ENCODE results near the gene NTM. TPM values are rescaled to one million over a fixed set of nuclear protein-coding genes. Genes with fewer than 3 reads are reported as not detected.

NTM gene
- total and polyA plus RNA-seq, 2 experiments from 2014 or later = 2.2 to 4.9 TPM

DNA sequence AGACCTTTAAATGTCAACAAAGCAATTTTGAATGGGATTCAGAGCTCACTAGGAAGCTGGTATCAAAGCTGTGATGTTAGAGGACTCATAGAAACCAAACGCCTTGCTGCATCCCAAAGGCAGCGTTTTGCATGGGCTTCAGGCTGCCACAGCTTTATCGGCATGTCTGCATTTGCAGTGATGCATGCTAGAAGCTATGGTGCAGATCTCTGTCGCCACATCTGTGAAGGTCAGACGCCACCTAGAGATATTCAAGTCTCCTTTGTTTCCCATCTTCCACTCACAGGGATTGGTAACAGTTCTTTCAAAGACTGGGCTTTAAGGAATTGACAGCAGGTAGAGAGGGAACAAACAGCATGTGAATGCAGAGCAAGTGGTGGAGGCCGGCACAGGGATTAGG is 47.8 kb downstream of the NTM start:
- WGBS (ENCODE audit: low lambda C conversion rate, missing lambda C conversion rate) = 77% methylated on average over 6 of the region's 6 CpGs
- no peak for TF ChIP-seq EZH2 (IDR thresholded peaks at IDR 0.05; ENCODE audit: borderline replicate concordance)
- TF ChIP-seq, protein P1, sequence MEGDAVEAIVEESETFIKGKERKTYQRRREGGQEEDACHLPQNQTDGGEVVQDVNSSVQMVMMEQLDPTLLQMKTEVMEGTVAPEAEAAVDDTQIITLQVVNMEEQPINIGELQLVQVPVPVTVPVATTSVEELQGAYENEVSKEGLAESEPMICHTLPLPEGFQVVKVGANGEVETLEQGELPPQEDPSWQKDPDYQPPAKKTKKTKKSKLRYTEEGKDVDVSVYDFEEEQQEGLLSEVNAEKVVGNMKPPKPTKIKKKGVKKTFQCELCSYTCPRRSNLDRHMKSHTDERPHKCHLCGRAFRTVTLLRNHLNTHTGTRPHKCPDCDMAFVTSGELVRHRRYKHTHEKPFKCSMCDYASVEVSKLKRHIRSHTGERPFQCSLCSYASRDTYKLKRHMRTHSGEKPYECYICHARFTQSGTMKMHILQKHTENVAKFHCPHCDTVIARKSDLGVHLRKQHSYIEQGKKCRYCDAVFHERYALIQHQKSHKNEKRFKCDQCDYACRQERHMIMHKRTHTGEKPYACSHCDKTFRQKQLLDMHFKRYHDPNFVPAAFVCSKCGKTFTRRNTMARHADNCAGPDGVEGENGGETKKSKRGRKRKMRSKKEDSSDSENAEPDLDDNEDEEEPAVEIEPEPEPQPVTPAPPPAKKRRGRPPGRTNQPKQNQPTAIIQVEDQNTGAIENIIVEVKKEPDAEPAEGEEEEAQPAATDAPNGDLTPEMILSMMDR (IDR thresholded peaks at IDR 0.05; ENCODE audit: poor library complexity) = no peak
- no peak for TF ChIP-seq EZH2phosphoT487 (IDR thresholded peaks at IDR 0.05; ENCODE audit: low read depth, severe bottlenecking, unreplicated experiment)
- DNase-seq (ENCODE audit: low spot score) = no peak
- Histone ChIP-seq H3K4me2 (no peak overlapping the region), H3K9me2 (replicated peaks; ENCODE audit: insufficient read depth) (no peaks in the 10 kb centered on the region), H3K4me3 (no peak overlapping the region), H4K20me1 (ENCODE audit: insufficient read depth, poor library complexity, severe bottlenecking) (no peaks in the 10 kb centered on the region), H3K79me2 (no peaks in the 10 kb centered on the region), H3K27me3 (no peaks in the 10 kb centered on the region), H2AFZ (no peak overlapping the region), H3K27ac (no peak overlapping the region), H3K4me1 (ENCODE audit: insufficient read depth) (no peaks in the 10 kb centered on the region), H3K9me3 (ENCODE audit: low read depth) (no peaks in the 10 kb centered on the region), H3K36me3 (replicated peaks; ENCODE audit: insufficient read depth, low read depth) (no peaks in the 10 kb centered on the region)

DNA sequence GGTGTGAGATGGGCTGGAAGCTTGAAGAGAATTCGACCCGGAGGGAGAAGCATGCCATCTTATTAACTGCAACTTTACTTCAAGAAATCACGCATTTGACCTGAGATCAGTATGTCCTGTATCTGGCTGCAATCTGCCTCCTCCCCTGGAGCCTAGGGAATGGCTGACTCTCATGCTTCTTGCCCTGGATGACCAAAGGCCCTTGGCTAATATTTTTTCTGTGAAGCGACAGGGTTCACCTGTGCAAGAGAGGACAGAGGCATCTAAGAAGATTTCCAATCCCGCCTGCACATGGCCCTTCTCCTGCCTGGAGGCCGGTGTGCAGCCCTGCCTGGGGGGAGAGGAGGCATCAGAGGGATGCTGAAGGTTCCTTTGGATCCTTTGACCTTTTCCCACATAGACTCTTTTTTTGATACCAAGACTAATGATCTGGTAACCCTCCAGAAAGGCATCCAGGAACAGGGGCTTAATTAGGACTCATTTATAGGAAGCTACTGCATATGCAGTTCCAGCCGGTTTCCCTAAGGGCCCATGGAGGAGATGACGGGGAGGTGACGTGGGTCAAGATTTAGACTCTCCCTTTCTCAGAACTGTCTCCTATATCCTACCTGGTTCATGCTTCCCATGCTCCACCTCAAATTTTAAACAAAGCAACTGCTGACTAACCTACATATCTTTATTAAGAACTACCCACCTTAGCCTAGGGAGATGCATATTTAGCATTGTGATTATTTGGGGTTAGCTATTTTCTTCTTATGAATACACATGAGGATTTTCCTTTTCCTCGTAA is 50.8 kb downstream of the NTM start:
- no peaks in the 10 kb centered on the region for H3K36me3 ChIP-seq (replicated peaks; ENCODE audit: insufficient read depth, low read depth)
- H3K79me2 ChIP-seq = no peaks in the 10 kb centered on the region
- H3K4me2 ChIP-seq = no peak overlapping the region
- H3K4me1 ChIP-seq (ENCODE audit: insufficient read depth) = no peaks in the 10 kb centered on the region
- no peaks in the 10 kb centered on the region for H3K27me3 ChIP-seq
- TF ChIP-seq, protein P1 (IDR thresholded peaks at IDR 0.05; ENCODE audit: poor library complexity) = no peak
- no peak for TF ChIP-seq EZH2phosphoT487 (IDR thresholded peaks at IDR 0.05; ENCODE audit: low read depth, severe bottlenecking, unreplicated experiment)
- H4K20me1 ChIP-seq (ENCODE audit: insufficient read depth, poor library complexity, severe bottlenecking) = no peaks in the 10 kb centered on the region
- no peak overlapping the region for H2AFZ ChIP-seq
- H3K9me3 ChIP-seq (ENCODE audit: low read depth) = no peaks in the 10 kb centered on the region
- no peak overlapping the region for H3K4me3 ChIP-seq
- H3K9me2 ChIP-seq (replicated peaks; ENCODE audit: insufficient read depth) = no peaks in the 10 kb centered on the region
- DNase-seq (ENCODE audit: low spot score) = no peak
- 91% methylated on average over 10 of the region's 10 CpGs for WGBS (ENCODE audit: low lambda C conversion rate, missing lambda C conversion rate)
- no peak overlapping the region for H3K27ac ChIP-seq

DNA sequence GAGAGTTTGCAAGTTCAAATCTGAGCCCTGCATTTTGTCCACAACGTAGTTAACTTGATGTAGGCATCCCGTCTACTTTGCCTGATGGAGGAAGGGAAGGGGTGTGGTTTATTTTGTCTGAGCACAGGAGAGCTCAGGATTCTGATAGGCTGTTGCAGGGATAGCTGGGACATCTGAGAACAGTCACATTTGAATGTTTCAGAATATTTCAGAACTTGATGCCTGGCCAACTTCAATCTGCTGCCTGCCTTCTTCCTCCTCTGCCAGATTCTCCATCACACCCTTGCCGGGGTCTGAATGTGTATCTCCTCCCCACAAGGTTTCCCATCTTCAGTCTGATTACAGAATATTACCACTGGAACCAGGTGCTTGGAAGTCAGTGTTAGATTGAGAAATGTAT is 51.6 kb downstream of the NTM start:
- H3K4me2 ChIP-seq = no peak overlapping the region
- H3K36me3 ChIP-seq (replicated peaks; ENCODE audit: insufficient read depth, low read depth) = no peaks in the 10 kb centered on the region
- H2AFZ ChIP-seq = no peak overlapping the region
- H3K79me2 ChIP-seq = no peaks in the 10 kb centered on the region
- H4K20me1 ChIP-seq (ENCODE audit: insufficient read depth, poor library complexity, severe bottlenecking) = no peaks in the 10 kb centered on the region
- DNase-seq (ENCODE audit: low spot score) = no peak
- no peaks in the 10 kb centered on the region for H3K9me3 ChIP-seq (ENCODE audit: low read depth)
- TF ChIP-seq EZH2phosphoT487 (IDR thresholded peaks at IDR 0.05; ENCODE audit: low read depth, severe bottlenecking, unreplicated experiment) (no peak), EZH2 (IDR thresholded peaks at IDR 0.05; ENCODE audit: borderline replicate concordance) (no peak)
- TF ChIP-seq, protein P1 (IDR thresholded peaks at IDR 0.05; ENCODE audit: poor library complexity) = no peak
- H3K27ac ChIP-seq = no peak overlapping the region
- no peak overlapping the region for H3K4me3 ChIP-seq
- no peaks in the 10 kb centered on the region for H3K4me1 ChIP-seq (ENCODE audit: insufficient read depth)
- WGBS (ENCODE audit: low lambda C conversion rate, missing lambda C conversion rate) = 85% methylated on average over 3 of the region's 3 CpGs
- H3K9me2 ChIP-seq (replicated peaks; ENCODE audit: insufficient read depth) = no peaks in the 10 kb centered on the region
- H3K27me3 ChIP-seq = no peaks in the 10 kb centered on the region

All from hepatocyte (in vitro differentiated cells).